Measurements from ENCODE around the gene PRMT1. TPM values are rescaled to one million over a fixed set of nuclear protein-coding genes. Genes with fewer than 3 reads are reported as not detected.

Gene PRMT1
- polyA plus RNA-seq, 2 of the 4 experiments (the other 2 are of a cell fraction), result 504 to 516 TPM

GRCh38 chr19:49713236-49713845 lies 36.3 kb downstream of the PRMT1 start:
- Histone ChIP-seq H3K4me3 (peak overlapping the region; percentile 47; the same call in 2 of the 3 replicates), H3K9me3 (no peaks in the 10 kb centered on the region), H3K4me2 (peak overlapping the region; percentile 93), H3K4me1 (peaks cover 9% of the 10 kb centered on the region; the same call in 2 of the 3 replicates), H3K27ac (peak overlapping the region; percentile 77 to 81; a peak in 5 of 6 replicates)
- no peak for TF ChIP-seq TFCP2L1 (CRISPR knock-in tag; IDR thresholded peaks at IDR 0.05)
- TF ChIP-seq FOXS1 (CRISPR knock-in tag; IDR thresholded peaks at IDR 0.05), result no peak
- TF ChIP-seq JUN (IDR thresholded peaks at IDR 0.05), result no peak
- no peak for TF ChIP-seq FOSB (CRISPR knock-in tag; IDR thresholded peaks at IDR 0.05)
- TF ChIP-seq ZNF302 (CRISPR knock-in tag; IDR thresholded peaks at IDR 0.05), result no peak
- no peak for TF ChIP-seq FOSL2 (IDR thresholded peaks at IDR 0.05)
- TF ChIP-seq FOSL2 (CRISPR knock-in tag; IDR thresholded peaks at IDR 0.05), result no peak
- no peak for TF ChIP-seq CBX2 (IDR thresholded peaks at IDR 0.05; ENCODE audit: borderline replicate concordance, low read depth)
- TF ChIP-seq PHF8 (IDR thresholded peaks at IDR 0.05; ENCODE audit: borderline replicate concordance, low read depth), result no peak
- TF ChIP-seq KDM1A (IDR thresholded peaks at IDR 0.05; ENCODE audit: low read depth), result no peak
- no peak for TF ChIP-seq ZFP36 (IDR thresholded peaks at IDR 0.05; ENCODE audit: borderline replicate concordance, partially characterized antibody)
- no peak for TF ChIP-seq E2F6 (IDR thresholded peaks at IDR 0.05; ENCODE audit: borderline replicate concordance, low read depth)
- TF ChIP-seq EP300 (IDR thresholded peaks at IDR 0.05), result no peak
- no peak for TF ChIP-seq EHMT2 (IDR thresholded peaks at IDR 0.05; ENCODE audit: low read depth)
- no peak for TF ChIP-seq CBX8 (IDR thresholded peaks at IDR 0.05)
- TF ChIP-seq CTCF (IDR thresholded peaks at IDR 0.05), result no peak
- CTCF ChIA-PET, result interaction anchor here (0.6 to 1.9 kb wide), 8 partner anchors 9 to 186 kb away, joined by 3 to 8 read pairs (median 4); partner anchors contain the start of gene RCN3
- ATAC-seq (no peak), DNase-seq (ENCODE audit: low read depth in 1 of 2, low spot score in 1 of 2) (no peak), FAIRE-seq (no peak)
- POLR2A ChIA-PET, result interaction anchor here (1.0 kb wide), 1 partner anchor 53 kb away, joined by 4 read pairs; the partner anchor contains the start of gene AP2A1
- WGBS (ENCODE audit: missing lambda C conversion rate), result 85% methylated on average over 7 of the region's 8 CpGs

GRCh38 chr19:49716154-49716553 lies 39.1 kb downstream of the PRMT1 start:
- 56% methylated on average over 3 of the region's 3 CpGs for WGBS (ENCODE audit: missing lambda C conversion rate)
- Histone ChIP-seq H3K9me3 (no peaks in the 10 kb centered on the region), H3K4me3 (no peak overlapping the region), H3K27ac (peak overlapping the region in 1 of 2 experiments; percentile 64; a peak in 2 of 6 replicates), H3K4me2 (peak overlapping the region; percentile 44), H3K4me1 (peaks cover 9% of the 10 kb centered on the region; the same call in 2 of the 3 replicates)
- FAIRE-seq (no peak), ATAC-seq (no peak), DNase-seq (ENCODE audit: low read depth in 1 of 2, low spot score in 1 of 2) (no peak)
- TF ChIP-seq RCOR1 (IDR thresholded peaks at IDR 0.05; ENCODE audit: low read depth, low read length) (no peak), CHD2 (IDR thresholded peaks at IDR 0.05; ENCODE audit: low read length, partially characterized antibody) (no peak), EHF (CRISPR knock-in tag; IDR thresholded peaks at IDR 0.05) (no peak), RARB (CRISPR knock-in tag; IDR thresholded peaks at IDR 0.05) (no peak), TFCP2L1 (CRISPR knock-in tag; IDR thresholded peaks at IDR 0.05) (no peak), ZSCAN20 (CRISPR knock-in tag; IDR thresholded peaks at IDR 0.05) (no peak), HEYL (CRISPR knock-in tag; IDR thresholded peaks at IDR 0.05) (no peak), ZFP36 (IDR thresholded peaks at IDR 0.05; ENCODE audit: borderline replicate concordance, partially characterized antibody) (no peak), USF2 (IDR thresholded peaks at IDR 0.05) (no peak)
- CTCF ChIA-PET, result interaction anchor here (1.5 to 4.5 kb wide), 5 partner anchors 11 to 35 kb away, joined by 5 to 29 read pairs (median 12); no protein-coding TSS in a partner anchor
- POLR2A ChIA-PET, result interaction anchor here (1.3 kb wide), 1 partner anchor 97 kb away, joined by 3 read pairs; the partner anchor contains the start of gene FUZ

All from A549 (cell line).